ENCODE data around the gene ILDR1.

DNA sequence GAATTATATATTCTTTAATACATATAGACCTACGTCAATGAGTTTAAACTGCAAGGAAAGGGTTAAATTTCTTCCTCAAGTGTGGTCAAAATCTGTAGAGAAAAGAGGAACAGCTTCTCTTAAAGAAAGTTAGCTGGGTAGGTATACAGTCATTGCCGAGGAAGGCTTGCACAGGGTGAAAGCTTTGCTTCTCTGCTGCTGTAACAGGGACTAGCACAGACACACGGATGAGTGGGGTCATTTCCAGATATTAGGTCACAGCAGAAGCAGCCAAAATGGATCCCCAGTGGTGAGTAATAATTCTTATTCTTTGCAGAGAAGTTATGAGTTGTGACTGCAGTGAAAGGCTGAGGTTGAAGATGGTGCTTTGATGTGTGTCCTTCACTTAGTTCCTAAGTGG lies 33.2 kb upstream of the ILDR1 start, which contains the start of gene CD86:
- no peak for TF ChIP-seq CTCF (IDR thresholded peaks at IDR 0.05; ENCODE audit: poor library complexity, severe bottlenecking)
- TF ChIP-seq EZH2 (IDR thresholded peaks at IDR 0.05; ENCODE audit: borderline replicate concordance, insufficient read depth, low read length, poor library complexity, severe bottlenecking): no peak
- TF ChIP-seq REST (IDR thresholded peaks at IDR 0.05; ENCODE audit: borderline replicate concordance): no peak

Measured in neural cell (in vitro differentiated cells).